GM23338 (cell line): ENCODE measurements around the gene ZNF444. TPM values are rescaled to one million over a fixed set of nuclear protein-coding genes. Genes with fewer than 3 reads are reported as not detected.

ENCODE experiments used
- ATAC-seq: fragments of 200-7000 bp; cut with Tn5 transposase; 3 replicates; pipeline ENCODE4 v1.9.1; 2020
- DNase-seq: peaks from one replicate; pipeline ENCODE4 v3.0.0-alpha.2; 2015; ENCODE audit warnings: low spot score
- H2AFZ ChIP-seq: fragments of 200-600 bp; sonication (generic); 2 replicates; pipeline ENCODE4 v1.8.0; 2016; ENCODE audit warnings: antibody characterized with exemption, mild to moderate bottlenecking, moderate library complexity
- H3F3A ChIP-seq: fragments of 200-600 bp; sonication (generic); replicated peaks from 2 replicates; pipeline ENCODE4 v1.8.0; 2017; ENCODE audit warnings: antibody characterized with exemption, mixed run types, low read depth
- H3K27ac ChIP-seq: fragments of 200-600 bp; sonication (generic); 2 replicates; pipeline ENCODE4 v1.6.1; 2016; ENCODE audit warnings: low read depth
- H3K27me3 ChIP-seq: fragments of 200-600 bp; sonication (generic); 2 replicates; pipeline ENCODE4 v1.8.0; 2016; ENCODE audit warnings: mild to moderate bottlenecking, mixed run types, moderate library complexity; ENCODE audit not compliant: insufficient read depth
- H3K36me3 ChIP-seq: fragments of 200-600 bp; sonication (generic); 2 replicates; pipeline ENCODE4 v1.8.0; 2016; ENCODE audit warnings: mild to moderate bottlenecking; ENCODE audit not compliant: insufficient read depth
- H3K4me1 ChIP-seq: fragments of 200-600 bp; sonication (generic); 2 replicates; pipeline ENCODE4 v1.8.0; 2016; ENCODE audit warnings: mild to moderate bottlenecking, moderate library complexity; ENCODE audit not compliant: insufficient read depth
- H3K4me2 ChIP-seq: fragments of 200-600 bp; sonication (generic); 2 replicates; pipeline ENCODE4 v1.7.1; 2017; ENCODE audit warnings: mixed run types
- H3K4me3 ChIP-seq: fragments of 200-600 bp; sonication (generic); 2 replicates; pipeline ENCODE4 v1.6.1; 2016; ENCODE audit warnings: mixed run types
- H3K79me2 ChIP-seq: fragments of 200-600 bp; sonication (generic); replicated peaks from 2 replicates; pipeline ENCODE4 v1.8.0; 2017; ENCODE audit warnings: mild to moderate bottlenecking; ENCODE audit not compliant: insufficient read depth
- H3K9me2 ChIP-seq: fragments of 200-600 bp; sonication (generic); 2 replicates; pipeline ENCODE4 v1.8.0; 2017; ENCODE audit not compliant: insufficient read depth
- H4K20me1 ChIP-seq: fragments of 200-600 bp; sonication (generic); replicated peaks from 2 replicates; pipeline ENCODE4 v1.8.0; 2017; ENCODE audit warnings: mild to moderate bottlenecking; ENCODE audit not compliant: insufficient read depth
- H3K27ac Mint-ChIP-seq: 2 replicates; pipeline ENCODE4 v1.8.0; 2020; ENCODE audit warnings: inconsistent platforms, mild to moderate bottlenecking, moderate library complexity, mixed read lengths
- H3K27me3 Mint-ChIP-seq: 3 replicates; pipeline ENCODE4 v1.8.0; 2022; ENCODE audit warnings: low read depth, mild to moderate bottlenecking, moderate library complexity, mixed read lengths, inconsistent platforms; ENCODE audit not compliant: insufficient read depth, poor library complexity
- H3K36me3 Mint-ChIP-seq: 3 replicates; pipeline ENCODE4 v1.8.0; 2021; ENCODE audit warnings: low read depth, mild to moderate bottlenecking, inconsistent platforms, moderate library complexity, mixed read lengths
- H3K4me1 Mint-ChIP-seq: 3 replicates; pipeline ENCODE4 v1.8.0; 2020; ENCODE audit warnings: mild to moderate bottlenecking, inconsistent platforms, mixed read lengths
- H3K4me3 Mint-ChIP-seq: 3 replicates; pipeline ENCODE4 v1.8.0; 2021; ENCODE audit warnings: moderate library complexity, mild to moderate bottlenecking, inconsistent platforms, mixed read lengths
- H3K9me3 Mint-ChIP-seq: 3 replicates; pipeline ENCODE4 v1.8.0; 2020; ENCODE audit warnings: moderate library complexity, mild to moderate bottlenecking, inconsistent platforms, mixed read lengths
- CREB1 ChIP-seq: fragments of 250-450 bp; sonication (Bioruptor Pico); IDR thresholded peaks from 2 replicates; pipeline ENCODE4 v1.5.0; 2020; ENCODE audit warnings: low read depth, mild to moderate bottlenecking, moderate library complexity
- EZH2 ChIP-seq: fragments of 200-600 bp; sonication (generic); IDR thresholded peaks from one replicate; pipeline ENCODE4 v1.8.0; 2017; ENCODE audit warnings: antibody characterized with exemption, mild to moderate bottlenecking, low read depth; ENCODE audit not compliant: unreplicated experiment
- POLR2AphosphoS5 ChIP-seq: IDR thresholded peaks from 2 replicates; pipeline ENCODE4 v1.6.1; 2016; ENCODE audit warnings: antibody characterized with exemption, low read depth
- ZNF114 ChIP-seq: fragments of 250-450 bp; sonication (Bioruptor Pico); IDR thresholded peaks from 2 replicates; pipeline ENCODE4 v1.5.0; 2020; ENCODE audit warnings: mild to moderate bottlenecking, moderate library complexity
- ZNF331 ChIP-seq: fragments of 250-450 bp; sonication (Bioruptor Pico); IDR thresholded peaks from 2 replicates; pipeline ENCODE4 v1.5.0; 2020; ENCODE audit warnings: low read depth, mild to moderate bottlenecking, moderate library complexity
- polyA plus RNA-seq: library from polyadenylated mRNA; unstranded; fragments of >200 nt; fragmentation: Nextera tagmentation; extraction: Ambion mirVana; gene quantifications from 2 replicates; pipeline ENCODE4 v1.2.1, GENCODE V29; 2016
- total RNA-seq: library from RNA; depleted of rRNA; stranded (reverse); fragments of >200 nt; shearing (Covaris generic); gene quantifications from 2 replicates; pipeline ENCODE4 v1.2.3, GENCODE V29; 2014
- TF ChIP-seq, protein P1 (sequence below), 2 experiments: fragments of 200-600 bp in 1 of 2; sonication (generic) in 1 of 2; conservative IDR thresholded peaks; 2 replicates each; pipeline versions ENCODE4 v1.5.1 to v1.6.1; 2016 to 2017; ENCODE audit warnings: antibody characterized with exemption in 2 of 2, low read depth in 2 of 2, mild to moderate bottlenecking in 2 of 2, moderate library complexity in 1 of 2
- TF ChIP-seq, protein P2 (sequence below): IDR thresholded peaks from 2 replicates; pipeline ENCODE4 v1.6.1; 2016; ENCODE audit warnings: antibody characterized with exemption
- TF ChIP-seq, protein P3 (sequence below): IDR thresholded peaks from one replicate; pipeline ENCODE4 v1.6.1; 2018; ENCODE audit warnings: antibody characterized with exemption; ENCODE audit not compliant: unreplicated experiment

ZNF444 gene
- total and polyA plus RNA-seq, 2 experiments from 2014 or later, result 25.1 to 58.5 TPM

DNA sequence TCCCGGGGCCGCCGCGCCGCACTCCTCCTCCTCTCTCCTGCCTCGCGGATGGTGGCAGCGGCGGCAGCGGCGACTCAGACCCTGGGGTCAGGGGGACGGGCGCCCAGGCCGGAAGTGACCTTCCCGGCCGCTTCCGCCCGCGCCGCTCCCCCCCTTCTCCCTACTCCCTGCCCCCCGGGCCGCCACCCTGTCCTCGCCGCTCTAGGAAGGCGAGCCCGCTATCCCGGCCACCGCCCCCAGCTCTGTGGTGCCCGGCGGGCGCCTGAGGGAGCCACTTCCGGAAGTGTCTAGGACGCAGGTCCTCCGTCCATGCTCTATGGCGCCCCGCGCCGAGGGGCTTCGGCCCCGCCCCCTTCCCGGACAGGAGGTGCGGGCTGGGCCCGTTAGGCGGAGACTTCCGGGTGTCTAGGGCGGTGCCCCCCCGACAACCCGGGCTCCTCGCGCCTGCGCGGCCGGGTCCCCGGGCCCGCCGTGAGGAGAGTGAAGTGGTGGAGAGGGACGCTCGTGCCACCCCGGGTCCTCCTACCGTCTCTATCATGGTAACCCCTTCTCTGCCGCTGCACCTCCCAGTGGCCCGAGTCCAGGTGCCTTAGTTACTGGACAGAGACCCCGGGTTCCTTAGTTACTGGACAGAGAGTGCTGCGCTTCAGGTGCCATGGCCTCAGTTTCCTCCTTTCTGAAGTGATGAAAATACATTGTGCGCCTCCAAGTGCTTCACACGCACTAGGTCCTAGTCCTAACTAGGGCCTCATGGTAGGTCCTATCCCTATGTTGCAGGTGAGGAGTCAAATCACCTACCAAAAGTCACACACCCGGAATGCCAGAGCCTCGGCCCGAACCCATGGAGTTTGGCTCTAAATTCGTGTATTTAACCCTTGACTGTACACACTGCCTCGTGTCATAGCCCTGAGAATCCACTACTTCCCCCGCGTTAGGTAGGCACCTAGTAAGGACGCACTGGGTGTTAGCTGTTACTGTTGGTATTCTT, 19.6 kb upstream of the ZNF444 start, which contains the start of gene ZNF787:
TSS of gene ZNF787 (minus strand) at position 116 of the 988 bp plus-strand sequence. CDS start 18,078 bp downstream, outside the sequence.
- peak within 1 kb of the TSS; percentile 92 for H3K27ac Mint-ChIP-seq
- H3F3A ChIP-seq, result no peaks in the 10 kb centered on the region; the same call in 1 of the 2 replicates
- H2AFZ ChIP-seq, result peak within 1 kb of the TSS; percentile 94
- TF ChIP-seq, protein P1, sequence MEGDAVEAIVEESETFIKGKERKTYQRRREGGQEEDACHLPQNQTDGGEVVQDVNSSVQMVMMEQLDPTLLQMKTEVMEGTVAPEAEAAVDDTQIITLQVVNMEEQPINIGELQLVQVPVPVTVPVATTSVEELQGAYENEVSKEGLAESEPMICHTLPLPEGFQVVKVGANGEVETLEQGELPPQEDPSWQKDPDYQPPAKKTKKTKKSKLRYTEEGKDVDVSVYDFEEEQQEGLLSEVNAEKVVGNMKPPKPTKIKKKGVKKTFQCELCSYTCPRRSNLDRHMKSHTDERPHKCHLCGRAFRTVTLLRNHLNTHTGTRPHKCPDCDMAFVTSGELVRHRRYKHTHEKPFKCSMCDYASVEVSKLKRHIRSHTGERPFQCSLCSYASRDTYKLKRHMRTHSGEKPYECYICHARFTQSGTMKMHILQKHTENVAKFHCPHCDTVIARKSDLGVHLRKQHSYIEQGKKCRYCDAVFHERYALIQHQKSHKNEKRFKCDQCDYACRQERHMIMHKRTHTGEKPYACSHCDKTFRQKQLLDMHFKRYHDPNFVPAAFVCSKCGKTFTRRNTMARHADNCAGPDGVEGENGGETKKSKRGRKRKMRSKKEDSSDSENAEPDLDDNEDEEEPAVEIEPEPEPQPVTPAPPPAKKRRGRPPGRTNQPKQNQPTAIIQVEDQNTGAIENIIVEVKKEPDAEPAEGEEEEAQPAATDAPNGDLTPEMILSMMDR (conservative IDR thresholded peaks at IDR 0.05; ENCODE audit: low read depth in 2 of 2), result no peak
- TF ChIP-seq, protein P2, sequence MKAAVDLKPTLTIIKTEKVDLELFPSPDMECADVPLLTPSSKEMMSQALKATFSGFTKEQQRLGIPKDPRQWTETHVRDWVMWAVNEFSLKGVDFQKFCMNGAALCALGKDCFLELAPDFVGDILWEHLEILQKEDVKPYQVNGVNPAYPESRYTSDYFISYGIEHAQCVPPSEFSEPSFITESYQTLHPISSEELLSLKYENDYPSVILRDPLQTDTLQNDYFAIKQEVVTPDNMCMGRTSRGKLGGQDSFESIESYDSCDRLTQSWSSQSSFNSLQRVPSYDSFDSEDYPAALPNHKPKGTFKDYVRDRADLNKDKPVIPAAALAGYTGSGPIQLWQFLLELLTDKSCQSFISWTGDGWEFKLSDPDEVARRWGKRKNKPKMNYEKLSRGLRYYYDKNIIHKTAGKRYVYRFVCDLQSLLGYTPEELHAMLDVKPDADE, result peak; percentile 73
- peak; percentile 70 for TF ChIP-seq CREB1 (CRISPR knock-in tag)
- no peak for TF ChIP-seq ZNF331 (CRISPR knock-in tag)
- peak; percentile 43 for TF ChIP-seq POLR2AphosphoS5
- H3K36me3 Mint-ChIP-seq, result peaks cover 15% of the 10 kb centered on the region
- H3K27me3 Mint-ChIP-seq, result peaks cover 6% of the 10 kb centered on the region
- H3K4me2 ChIP-seq, result peak within 1 kb of the TSS; percentile 97
- H3K4me3 Mint-ChIP-seq, result peak within 1 kb of the TSS; percentile 88
- peaks cover 9% of the 10 kb centered on the region; the same call in 1 of the 2 replicates for H4K20me1 ChIP-seq
- ATAC-seq (peak; percentile 89), DNase-seq (peak; percentile 98)
- no peaks in the 10 kb centered on the region for H3K27me3 ChIP-seq
- no peaks in the 10 kb centered on the region; the same call in 1 of the 2 replicates for H3K36me3 ChIP-seq
- H3K4me3 ChIP-seq, result peak within 1 kb of the TSS; percentile 93
- H3K4me1 ChIP-seq, result peaks cover 15% of the 10 kb centered on the region
- H3K9me2 ChIP-seq, result no peaks in the 10 kb centered on the region
- no peaks in the 10 kb centered on the region; the same call in 2 of the 3 replicates for H3K9me3 Mint-ChIP-seq
- H3K4me1 Mint-ChIP-seq, result peaks cover 29% of the 10 kb centered on the region
- peaks cover 39% of the 10 kb centered on the region for H3K79me2 ChIP-seq
- peak within 1 kb of the TSS; percentile 88 for H3K27ac ChIP-seq

DNA sequence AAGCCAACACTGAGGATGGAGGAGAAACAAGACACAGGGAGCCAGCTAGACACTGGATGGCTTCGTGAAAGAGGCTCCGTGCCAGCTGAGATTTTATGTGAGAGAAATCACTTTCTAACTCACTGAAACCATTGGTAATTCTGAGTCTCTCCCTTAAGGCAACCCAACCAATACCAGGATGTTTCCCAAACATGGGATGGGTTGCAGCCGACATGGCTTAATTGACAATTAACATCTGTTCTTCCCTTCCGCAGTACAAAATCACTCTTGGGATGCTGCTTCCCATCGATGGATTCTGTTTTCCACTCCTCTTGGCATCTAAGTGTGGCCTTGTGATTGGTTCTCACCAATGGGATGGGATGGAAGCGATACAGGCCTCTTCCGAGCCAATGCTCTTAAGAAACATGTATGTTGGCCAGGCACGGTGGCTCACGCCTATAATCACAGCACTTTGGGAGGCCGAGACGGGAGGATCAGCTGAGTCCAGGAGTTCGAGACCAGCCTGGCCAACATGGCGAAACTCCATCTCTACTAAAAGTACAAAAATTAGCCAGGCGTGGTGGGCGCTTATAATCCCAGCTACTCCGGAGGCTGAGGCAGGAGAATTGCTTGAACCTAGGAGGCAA, 17.7 kb upstream of the ZNF444 start:
- H3K4me3 ChIP-seq, result no peak overlapping the region
- H3K27ac Mint-ChIP-seq, result no peak overlapping the region; the same call in 1 of the 2 replicates
- H3K27me3 ChIP-seq, result no peaks in the 10 kb centered on the region
- peaks cover 15% of the 10 kb centered on the region for H3K4me1 ChIP-seq
- no peak for ATAC-seq
- H2AFZ ChIP-seq, result 0 out of 2 replicates have a peak overlapping the region, but pooled peaks have one; percentile 66
- H3K79me2 ChIP-seq, result peaks cover 22% of the 10 kb centered on the region
- no peak overlapping the region for H3K4me2 ChIP-seq
- no peak for DNase-seq
- H3K27me3 Mint-ChIP-seq, result peaks cover 9% of the 10 kb centered on the region
- no peak overlapping the region for H3K4me3 Mint-ChIP-seq
- H3K4me1 Mint-ChIP-seq, result peaks cover 20% of the 10 kb centered on the region
- no peaks in the 10 kb centered on the region for H3K9me2 ChIP-seq
- no peaks in the 10 kb centered on the region; the same call in 2 of the 3 replicates for H3K9me3 Mint-ChIP-seq
- H4K20me1 ChIP-seq, result peaks cover 8% of the 10 kb centered on the region; the same call in 1 of the 2 replicates
- H3K27ac ChIP-seq, result no peak overlapping the region
- no peaks in the 10 kb centered on the region; the same call in 1 of the 2 replicates for H3F3A ChIP-seq
- H3K36me3 ChIP-seq, result no peaks in the 10 kb centered on the region; the same call in 1 of the 2 replicates
- H3K36me3 Mint-ChIP-seq, result peaks cover 11% of the 10 kb centered on the region
- TF ChIP-seq POLR2AphosphoS5 (no peak), ZNF114 (CRISPR knock-in tag) (no peak), EZH2 (no peak)
- TF ChIP-seq, protein P3, sequence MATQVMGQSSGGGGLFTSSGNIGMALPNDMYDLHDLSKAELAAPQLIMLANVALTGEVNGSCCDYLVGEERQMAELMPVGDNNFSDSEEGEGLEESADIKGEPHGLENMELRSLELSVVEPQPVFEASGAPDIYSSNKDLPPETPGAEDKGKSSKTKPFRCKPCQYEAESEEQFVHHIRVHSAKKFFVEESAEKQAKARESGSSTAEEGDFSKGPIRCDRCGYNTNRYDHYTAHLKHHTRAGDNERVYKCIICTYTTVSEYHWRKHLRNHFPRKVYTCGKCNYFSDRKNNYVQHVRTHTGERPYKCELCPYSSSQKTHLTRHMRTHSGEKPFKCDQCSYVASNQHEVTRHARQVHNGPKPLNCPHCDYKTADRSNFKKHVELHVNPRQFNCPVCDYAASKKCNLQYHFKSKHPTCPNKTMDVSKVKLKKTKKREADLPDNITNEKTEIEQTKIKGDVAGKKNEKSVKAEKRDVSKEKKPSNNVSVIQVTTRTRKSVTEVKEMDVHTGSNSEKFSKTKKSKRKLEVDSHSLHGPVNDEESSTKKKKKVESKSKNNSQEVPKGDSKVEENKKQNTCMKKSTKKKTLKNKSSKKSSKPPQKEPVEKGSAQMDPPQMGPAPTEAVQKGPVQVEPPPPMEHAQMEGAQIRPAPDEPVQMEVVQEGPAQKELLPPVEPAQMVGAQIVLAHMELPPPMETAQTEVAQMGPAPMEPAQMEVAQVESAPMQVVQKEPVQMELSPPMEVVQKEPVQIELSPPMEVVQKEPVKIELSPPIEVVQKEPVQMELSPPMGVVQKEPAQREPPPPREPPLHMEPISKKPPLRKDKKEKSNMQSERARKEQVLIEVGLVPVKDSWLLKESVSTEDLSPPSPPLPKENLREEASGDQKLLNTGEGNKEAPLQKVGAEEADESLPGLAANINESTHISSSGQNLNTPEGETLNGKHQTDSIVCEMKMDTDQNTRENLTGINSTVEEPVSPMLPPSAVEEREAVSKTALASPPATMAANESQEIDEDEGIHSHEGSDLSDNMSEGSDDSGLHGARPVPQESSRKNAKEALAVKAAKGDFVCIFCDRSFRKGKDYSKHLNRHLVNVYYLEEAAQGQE, result no peak
- TF ChIP-seq, protein P2, result no peak
- TF ChIP-seq, protein P1 (conservative IDR thresholded peaks at IDR 0.05; ENCODE audit: low read depth in 2 of 2), result no peak
